IMR-90 (cell line): ENCODE measurements around the gene MYO1C. TPM values are rescaled to one million over a fixed set of nuclear protein-coding genes. Genes with fewer than 3 reads are reported as not detected.

ENCODE experiments used
- ATAC-seq: fragments of 200-7000 bp; cut with Tn5 transposase; 2 replicates; pipeline ENCODE4 v1.9.1; 2020; ENCODE audit warnings: low read depth, mild to moderate bottlenecking, moderate library complexity
- BruUV-seq: library from RNA; stranded (reverse); fragments of 400-500 nt; replicated peaks from 2 replicates; lab custom pipeline; 2021; lab: Mats Ljungman, UMichigan
- CTCF ChIA-PET: fragments of 300-600 bp; formaldehyde crosslinking; extraction: SDS; loops from one replicate; lab custom pipeline; 2021; ENCODE audit warnings: antibody characterized with exemption; lab: Yijun Ruan, JAX
- POLR2A ChIA-PET: fragments of 300-600 bp; sonication (Branson Sonifier 250); formaldehyde crosslinking; loops from one replicate; lab custom pipeline; 2022; ENCODE audit warnings: antibody characterized with exemption; ENCODE audit not compliant: unreplicated experiment; lab: Charles Lee
- DNase-seq: peaks from one replicate; pipeline ENCODE4 v3.0.0; 2013
- H2AFZ ChIP-seq: replicated peaks from 2 replicates; pipeline ENCODE3; 2013; ENCODE audit warnings: low read length, mild to moderate bottlenecking; ENCODE audit not compliant: poor library complexity
- H2AK5ac ChIP-seq: 2 replicates; pipeline ENCODE4 v1.6.1; 2013; ENCODE audit warnings: low read depth, low read length, inconsistent platforms
- H2AK9ac ChIP-seq: replicated peaks from 2 replicates; pipeline ENCODE3; 2013; ENCODE audit warnings: mild to moderate bottlenecking, low read depth, low read length, moderate library complexity; ENCODE audit not compliant: poor library complexity
- H2BK120ac ChIP-seq: 2 replicates; pipeline ENCODE4 v1.6.1; 2013; ENCODE audit warnings: low read depth, low read length, inconsistent platforms
- H2BK15ac ChIP-seq: 3 replicates; pipeline ENCODE4 v1.6.1; 2013; ENCODE audit warnings: low read depth, low read length, inconsistent platforms
- H2BK20ac ChIP-seq: 2 replicates; pipeline ENCODE4 v1.6.1; 2013; ENCODE audit warnings: low read depth, mild to moderate bottlenecking, inconsistent platforms, low read length, moderate library complexity
- H2BK5ac ChIP-seq: 2 replicates; pipeline ENCODE4 v1.6.1; 2013; ENCODE audit warnings: mild to moderate bottlenecking, low read depth, low read length, inconsistent platforms; ENCODE audit not compliant: poor library complexity, severe bottlenecking
- H3K14ac ChIP-seq: replicated peaks from 2 replicates; pipeline ENCODE4 v1.6.1; 2013; ENCODE audit warnings: low read depth, low read length, inconsistent platforms
- H3K18ac ChIP-seq: 2 replicates; pipeline ENCODE4 v1.6.1; 2013; ENCODE audit warnings: low read depth, low read length, control low read depth
- H3K23ac ChIP-seq: 2 replicates; pipeline ENCODE4 v1.6.1; 2013; ENCODE audit warnings: low read depth, low read length, inconsistent platforms
- H3K27ac ChIP-seq: 2 replicates; pipeline ENCODE4 v1.5.1; 2013; ENCODE audit warnings: mild to moderate bottlenecking, control low read depth, low read length; ENCODE audit not compliant: insufficient read depth
- H3K27me3 ChIP-seq: 2 replicates; pipeline ENCODE4 v1.6.1; 2013; ENCODE audit warnings: low read length; ENCODE audit not compliant: control insufficient read depth, insufficient read depth
- H3K36me3 ChIP-seq: 2 replicates; pipeline ENCODE4 v1.6.1; 2013; ENCODE audit warnings: low read length, mixed read lengths; ENCODE audit not compliant: control insufficient read depth, insufficient read depth
- H3K4ac ChIP-seq: 2 replicates; pipeline ENCODE4 v1.6.1; 2013; ENCODE audit warnings: low read depth, low read length, inconsistent platforms
- H3K4me1 ChIP-seq: 2 replicates; pipeline ENCODE4 v1.6.1; 2013; ENCODE audit warnings: low read length, mixed read lengths; ENCODE audit not compliant: control insufficient read depth, insufficient read depth
- H3K4me2 ChIP-seq: 2 replicates; pipeline ENCODE4 v1.6.1; 2013; ENCODE audit warnings: low read depth, mild to moderate bottlenecking, control low read depth, low read length, moderate library complexity
- H3K4me3 ChIP-seq: 2 replicates; pipeline ENCODE4 v1.5.1; 2013; ENCODE audit warnings: low read depth, mild to moderate bottlenecking, control low read depth, low read length, moderate library complexity; ENCODE audit not compliant: insufficient read depth
- H3K56ac ChIP-seq: 2 replicates; pipeline ENCODE4 v1.6.1; 2013; ENCODE audit warnings: low read length, inconsistent platforms; ENCODE audit not compliant: insufficient read depth; ENCODE audit errors: extremely low read depth
- H3K79me1 ChIP-seq, 2 experiments: 2 replicates each; pipeline ENCODE4 v1.6.1; 2013; ENCODE audit warnings: low read length in 2 of 2, inconsistent platforms in 1 of 2, low read depth in 1 of 2
- H3K9ac ChIP-seq: 2 replicates; pipeline ENCODE4 v1.6.1; 2013; ENCODE audit warnings: low read depth, low read length, control low read depth
- H3K9me1 ChIP-seq: 2 replicates; pipeline ENCODE4 v1.6.1; 2013; ENCODE audit warnings: low read length, inconsistent platforms; ENCODE audit not compliant: insufficient read depth
- H3K9me3 ChIP-seq: 2 replicates; pipeline ENCODE4 v1.6.1; 2013; ENCODE audit warnings: low read length; ENCODE audit not compliant: control insufficient read depth, insufficient read depth
- H4K20me1 ChIP-seq: 2 replicates; pipeline ENCODE4 v1.6.1; 2013; ENCODE audit warnings: low read length, inconsistent platforms; ENCODE audit not compliant: insufficient read depth
- H4K5ac ChIP-seq: 2 replicates; pipeline ENCODE4 v1.6.1; 2013; ENCODE audit warnings: mild to moderate bottlenecking, low read depth, low read length, control low read depth
- H4K8ac ChIP-seq, 2 experiments: 2 replicates each; pipeline ENCODE4 v1.6.1; 2013; ENCODE audit warnings: low read depth in 2 of 2, low read length in 2 of 2, control low read depth in 1 of 2, inconsistent platforms in 1 of 2
- H4K91ac ChIP-seq: 2 replicates; pipeline ENCODE4 v1.6.1; 2013; ENCODE audit warnings: low read depth, low read length, inconsistent platforms; ENCODE audit not compliant: insufficient read depth
- CEBPB ChIP-seq: IDR thresholded peaks from 2 replicates; pipeline ENCODE4 v1.6.1; 2012; ENCODE audit warnings: low read depth, low read length, improper control_type of control experiment
- CHD1 ChIP-seq: IDR thresholded peaks from 2 replicates; pipeline ENCODE4 v1.6.1; 2012; ENCODE audit warnings: low read depth, low read length, improper control_type of control experiment
- MAZ ChIP-seq: IDR thresholded peaks from 2 replicates; pipeline ENCODE4 v1.6.1; 2012; ENCODE audit warnings: low read depth, mild to moderate bottlenecking, low read length, improper control_type of control experiment, moderate library complexity, borderline replicate concordance
- POLR2A ChIP-seq: IDR thresholded peaks from 2 replicates; pipeline ENCODE4 v1.6.1; 2012; ENCODE audit warnings: mild to moderate bottlenecking, low read depth, low read length
- RCOR1 ChIP-seq: IDR thresholded peaks from 2 replicates; pipeline ENCODE4 v1.6.1; 2012; ENCODE audit warnings: mild to moderate bottlenecking, low read length, improper control_type of control experiment; ENCODE audit not compliant: insufficient replicate concordance
- RFX5 ChIP-seq: IDR thresholded peaks from 2 replicates; pipeline ENCODE4 v1.8.0; 2012; ENCODE audit warnings: low read depth, mild to moderate bottlenecking, low read length, moderate library complexity
- whole genome bisulfite sequencing, 2 experiments: methylation state at CpG; one replicate each; pipeline versions ENCODE4 v1.1.5 to v1.1.7; 2013; ENCODE audit warnings: missing lambda C conversion rate in 2 of 2; ENCODE audit not compliant: insufficient read length in 1 of 2; ENCODE audit errors: extremely low coverage in 2 of 2; 5-methylcytosine and 5-hydroxymethylcytosine counted together
- dilution Hi-C: fragments of 300-500 bp; cut with HindIII; formaldehyde crosslinking; loops from one replicate; pipeline ENCODE4 v1.14.3; 2018; ENCODE audit warnings: low sequenced_read_pairs; ENCODE audit not compliant: unreplicated experiment
- in situ Hi-C: fragments of 300-500 bp; cut with MboI; formaldehyde crosslinking; loops from 3 replicates; pipeline ENCODE4 v1.14.3; 2019; ENCODE audit warnings: low sequenced_read_pairs, inconsistent platforms, mixed read lengths
- intact Hi-C: fragments of 100-400 bp; cut with micrococcal nuclease; formaldehyde crosslinking; loops from 2 replicates; pipeline ENCODE4 v1.10.0; 2022
- polyA plus RNA-seq, 3 experiments: library from polyadenylated mRNA; depleted of rRNA; stranded (reverse); fragments of >200 nt; gene quantifications; 2 replicates each; pipeline ENCODE4 v1.2.3, GENCODE V29; 2012; ENCODE audit warnings: low replicate concordance in 1 of 3
- total RNA-seq: library from RNA; depleted of rRNA; stranded (reverse); fragments of >200 nt; gene quantifications from 2 replicates; pipeline ENCODE4 v1.2.3, GENCODE V29; 2012
- TF ChIP-seq, protein P1 (sequence below): fragments of 150-350 bp; IDR thresholded peaks from 2 replicates; pipeline ENCODE4 v1.6.1; 2016; ENCODE audit warnings: low read depth, mild to moderate bottlenecking, low read length, moderate library complexity, borderline replicate concordance
- TF ChIP-seq, protein P2 (sequence below): fragments of 150-350 bp; IDR thresholded peaks from 2 replicates; pipeline ENCODE4 v1.6.1; 2017; ENCODE audit warnings: mild to moderate bottlenecking, antibody characterized with exemption, low read length, low read depth

The MYO1C gene
- total and polyA plus RNA-seq, 2 of the 4 experiments (the other 2 are of a cell fraction), result 162 to 196 TPM

DNA sequence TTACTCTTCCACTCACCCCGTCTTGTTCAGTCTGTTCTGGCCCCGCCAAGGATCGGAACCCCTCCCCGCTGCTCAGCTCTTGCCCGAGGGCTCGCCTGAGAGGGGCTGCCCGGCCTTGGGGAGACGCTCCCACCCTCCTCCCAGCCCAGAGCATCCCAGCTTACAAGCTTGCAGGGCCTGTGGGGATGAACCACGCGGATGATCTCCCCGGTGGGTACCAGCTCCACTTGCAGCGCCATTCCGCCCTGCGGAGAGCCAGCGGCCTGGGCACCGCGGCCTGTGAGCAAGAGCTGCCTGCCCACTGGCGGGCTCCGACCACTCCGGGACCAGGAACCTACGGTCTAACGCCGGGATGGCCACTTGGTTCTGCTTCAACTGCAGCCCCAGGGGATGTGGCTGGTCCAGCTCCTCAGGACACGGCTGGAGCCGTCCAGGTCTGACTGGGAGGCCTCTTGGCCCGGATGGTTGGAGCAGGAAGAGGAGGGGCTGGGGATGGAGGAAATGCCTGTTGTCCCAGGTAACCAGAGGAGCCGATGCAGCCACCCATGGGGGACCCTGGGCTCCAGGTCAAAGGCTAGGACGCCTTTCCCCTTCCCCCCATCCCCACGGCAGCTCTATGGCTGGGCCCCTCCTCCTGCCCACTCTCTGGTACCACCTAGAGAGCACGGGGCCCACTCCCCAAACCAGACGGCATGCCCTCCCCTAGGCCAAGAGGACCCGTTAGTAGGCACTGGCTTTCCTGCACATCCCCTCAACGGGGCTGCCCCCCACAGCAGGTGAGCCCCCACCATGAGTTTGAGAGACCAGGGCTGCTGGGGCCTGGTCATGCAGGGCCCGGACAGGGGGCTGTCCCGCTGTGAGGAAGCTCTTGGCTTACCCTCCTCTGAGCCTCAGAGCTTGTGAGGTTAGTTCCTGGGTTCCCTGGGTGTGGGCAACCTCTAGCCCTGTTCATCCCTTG lies at the start of gene MYO1C (continued):
- TF ChIP-seq CEBPB, result no peak
- no peak for TF ChIP-seq MAZ
- TF ChIP-seq POLR2A, result no peak

DNA sequence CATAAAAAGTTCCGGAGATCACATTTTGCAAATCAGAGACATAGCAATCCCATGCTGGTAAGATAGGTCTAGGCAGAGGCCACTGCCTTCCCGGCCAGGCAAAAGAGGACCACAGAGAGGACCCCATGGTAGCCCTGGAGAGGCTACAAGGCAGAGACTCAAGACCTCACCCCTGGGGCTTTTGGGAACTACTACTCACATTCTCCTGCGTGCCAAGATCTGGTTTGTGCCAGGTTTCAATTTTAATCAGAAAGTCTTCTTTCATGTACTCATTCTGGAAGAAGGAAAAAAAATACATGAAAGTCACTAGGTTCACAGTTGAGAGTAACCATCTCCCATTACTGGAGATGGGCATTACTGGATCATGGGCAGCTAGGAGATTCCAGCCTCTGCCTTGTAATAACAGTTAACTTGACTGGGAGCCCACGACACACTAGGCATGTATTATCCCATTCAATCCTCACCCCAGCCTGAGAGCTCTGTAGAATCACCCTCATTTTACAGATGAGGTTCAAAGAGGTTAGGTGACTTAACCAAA lies 49.0 kb upstream of the MYO1C start:
- H3K18ac ChIP-seq, result no peak overlapping the region
- no peak for ATAC-seq
- no peak overlapping the region for H3K4me3 ChIP-seq
- H2BK15ac ChIP-seq, result no peak overlapping the region
- H4K20me1 ChIP-seq, result peaks cover 11% of the 10 kb centered on the region; the same call in 1 of the 2 replicates
- no peak overlapping the region for H2BK120ac ChIP-seq
- no peak overlapping the region for H2AK9ac ChIP-seq
- peaks cover 40% of the 10 kb centered on the region for H3K36me3 ChIP-seq
- in situ Hi-C loops, result no loop called here
- no peak overlapping the region for H2AK5ac ChIP-seq
- intact Hi-C loops, result no loop called here
- H3K14ac ChIP-seq, result no peak overlapping the region
- H3K4ac ChIP-seq, result no peak overlapping the region
- H4K91ac ChIP-seq, result no peak overlapping the region
- H3K4me1 ChIP-seq, result no peaks in the 10 kb centered on the region
- H3K9me1 ChIP-seq, result 0 out of 2 replicates have a peak, but pooled peaks cover 7% of the 10 kb centered on the region
- no TSS peak for BruUV-seq
- H2AFZ ChIP-seq, result no peak overlapping the region
- no peak overlapping the region for H2BK5ac ChIP-seq
- POLR2A ChIA-PET, result no interaction called here
- no peak overlapping the region for H4K5ac ChIP-seq
- H3K4me2 ChIP-seq, result no peak overlapping the region
- TF ChIP-seq, protein P1, sequence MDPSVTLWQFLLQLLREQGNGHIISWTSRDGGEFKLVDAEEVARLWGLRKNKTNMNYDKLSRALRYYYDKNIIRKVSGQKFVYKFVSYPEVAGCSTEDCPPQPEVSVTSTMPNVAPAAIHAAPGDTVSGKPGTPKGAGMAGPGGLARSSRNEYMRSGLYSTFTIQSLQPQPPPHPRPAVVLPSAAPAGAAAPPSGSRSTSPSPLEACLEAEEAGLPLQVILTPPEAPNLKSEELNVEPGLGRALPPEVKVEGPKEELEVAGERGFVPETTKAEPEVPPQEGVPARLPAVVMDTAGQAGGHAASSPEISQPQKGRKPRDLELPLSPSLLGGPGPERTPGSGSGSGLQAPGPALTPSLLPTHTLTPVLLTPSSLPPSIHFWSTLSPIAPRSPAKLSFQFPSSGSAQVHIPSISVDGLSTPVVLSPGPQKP, result no peak
- TF ChIP-seq CHD1 (no peak), POLR2A (no peak), RCOR1 (no peak), RFX5 (no peak)
- TF ChIP-seq, protein P2, sequence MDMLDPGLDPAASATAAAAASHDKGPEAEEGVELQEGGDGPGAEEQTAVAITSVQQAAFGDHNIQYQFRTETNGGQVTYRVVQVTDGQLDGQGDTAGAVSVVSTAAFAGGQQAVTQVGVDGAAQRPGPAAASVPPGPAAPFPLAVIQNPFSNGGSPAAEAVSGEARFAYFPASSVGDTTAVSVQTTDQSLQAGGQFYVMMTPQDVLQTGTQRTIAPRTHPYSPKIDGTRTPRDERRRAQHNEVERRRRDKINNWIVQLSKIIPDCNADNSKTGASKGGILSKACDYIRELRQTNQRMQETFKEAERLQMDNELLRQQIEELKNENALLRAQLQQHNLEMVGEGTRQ, result no peak
- no peak overlapping the region for H3K9ac ChIP-seq
- no peak overlapping the region for H3K27ac ChIP-seq
- no peak overlapping the region for H2BK20ac ChIP-seq
- no peaks in the 10 kb centered on the region for H3K27me3 ChIP-seq
- WGBS, 2 experiments, result 86% methylated on average over 1 of the region's 4 CpGs; no CpG with 5 or more reads in 1 of the 2 experiments
- CTCF ChIA-PET, result no interaction called here
- H4K8ac ChIP-seq, result no peak overlapping the region
- no peak overlapping the region for H3K56ac ChIP-seq
- H3K23ac ChIP-seq, result no peak overlapping the region
- DNase-seq, result no peak
- dilution Hi-C loops, result no loop called here
- peaks cover 11 to 29% of the 10 kb centered on the region in 2 experiments for H3K79me1 ChIP-seq
- H3K9me3 ChIP-seq, result no peaks in the 10 kb centered on the region
